Erythroblast (primary cell): Measurements from ENCODE around the gene HELZ2.

ENCODE experiments used
- GATA1 ChIP-seq: IDR thresholded peaks from 2 replicates; pipeline ENCODE4 v1.6.1; 2011; ENCODE audit warnings: low read depth, mild to moderate bottlenecking, control low read depth, low read length, moderate library complexity
- POLR2A ChIP-seq: IDR thresholded peaks from 2 replicates; pipeline ENCODE4 v1.6.1; 2011; ENCODE audit warnings: mild to moderate bottlenecking, low read length

- TF ChIP-seq POLR2A (no peak), GATA1 (no peak)
Observed at GRCh38 chr20:63534427-63534830, 39.6 kb downstream of the HELZ2 start.
